ENCODE data around the gene JMJD8. TPM values are rescaled to one million over a fixed set of nuclear protein-coding genes. Genes with fewer than 3 reads are reported as not detected.

The JMJD8 gene
- total RNA-seq, 1 donor from 2014 or later, result 26.1 TPM

GRCh38 chr16:730666-731509 lies 46.8 kb upstream of the JMJD8 start:
- TF ChIP-seq CTCF (IDR thresholded peaks at IDR 0.05; ENCODE audit: partially characterized antibody, unreplicated experiment), result no peak
- peaks cover 8% of the 10 kb centered on the region for H3K27me3 Mint-ChIP-seq (ENCODE audit: unreplicated experiment)
- DNase-seq, result no peak
- no peaks in the 10 kb centered on the region for H3K36me3 Mint-ChIP-seq (ENCODE audit: unreplicated experiment)
- peaks cover 2% of the 10 kb centered on the region for H3K9me3 Mint-ChIP-seq (ENCODE audit: unreplicated experiment)
- no peak overlapping the region for H3K27ac Mint-ChIP-seq (ENCODE audit: unreplicated experiment)
- no peaks in the 10 kb centered on the region for H3K4me1 Mint-ChIP-seq (ENCODE audit: low read depth, unreplicated experiment)
- H3K4me3 Mint-ChIP-seq (ENCODE audit: unreplicated experiment), result no peak overlapping the region

GRCh38 chr16:729768-730665 lies 45.9 kb upstream of the JMJD8 start:
- H3K9me3 Mint-ChIP-seq (ENCODE audit: unreplicated experiment), result no peaks in the 10 kb centered on the region
- peaks cover 9% of the 10 kb centered on the region for H3K27me3 Mint-ChIP-seq (ENCODE audit: unreplicated experiment)
- H3K4me3 Mint-ChIP-seq (ENCODE audit: unreplicated experiment), result no peak overlapping the region
- no peak for DNase-seq
- no peaks in the 10 kb centered on the region for H3K36me3 Mint-ChIP-seq (ENCODE audit: unreplicated experiment)
- no peaks in the 10 kb centered on the region for H3K4me1 Mint-ChIP-seq (ENCODE audit: low read depth, unreplicated experiment)
- no peak for TF ChIP-seq CTCF (IDR thresholded peaks at IDR 0.05; ENCODE audit: partially characterized antibody, unreplicated experiment)
- no peak overlapping the region for H3K27ac Mint-ChIP-seq (ENCODE audit: unreplicated experiment)

GRCh38 chr16:728890-729744 lies 45.0 kb upstream of the JMJD8 start:
- DNase-seq, result no peak
- H3K27ac Mint-ChIP-seq (ENCODE audit: unreplicated experiment), result no peak overlapping the region

More at GRCh38 chr16:728890-729744, 45.0 kb upstream of the JMJD8 start:
- H3K9me3 Mint-ChIP-seq (ENCODE audit: unreplicated experiment), result no peaks in the 10 kb centered on the region
- no peaks in the 10 kb centered on the region for H3K36me3 Mint-ChIP-seq (ENCODE audit: unreplicated experiment)
- no peak for TF ChIP-seq CTCF (IDR thresholded peaks at IDR 0.05; ENCODE audit: partially characterized antibody, unreplicated experiment)
- H3K27me3 Mint-ChIP-seq (ENCODE audit: unreplicated experiment), result peaks cover 6% of the 10 kb centered on the region
- no peaks in the 10 kb centered on the region for H3K4me1 Mint-ChIP-seq (ENCODE audit: low read depth, unreplicated experiment)
- H3K4me3 Mint-ChIP-seq (ENCODE audit: unreplicated experiment), result no peak overlapping the region

Measured in glutamatergic neuron (in vitro differentiated cells).